GM13977 (cell line): ENCODE results near the gene TSBP1.
A peak's percentile ranks its signal among the peaks of the same experiment; 100 is the strongest.

Source experiments
- DNase-seq: peaks from one replicate; pipeline ENCODE4 v3.0.0; 2012; ENCODE audit warnings: low spot score
- CTCF ChIP-seq: IDR thresholded peaks from 2 replicates; pipeline ENCODE4 v1.5.1; 2012; ENCODE audit warnings: mild to moderate bottlenecking, control low read depth; ENCODE audit not compliant: insufficient read depth; ENCODE audit errors: extremely low read depth, missing control alignments
- in situ Hi-C: fragments of 300-500 bp; cut with MboI; formaldehyde crosslinking; loops from one replicate; pipeline ENCODE4 v1.12.0; 2022; ENCODE audit warnings: low sequenced_read_pairs, low pct_unique_long_range_greater_than_20kb, mixed read lengths, inconsistent platforms; ENCODE audit not compliant: unreplicated experiment

Gene TSBP1

GRCh38 chr6:32371803-32372202, at the start of gene TSBP1:
TSS of gene TSBP1 (minus strand) at chr6:32371903. CDS start at chr6:32371706, 197 bp downstream.
- DNase-seq = no peak
- in situ Hi-C loops = no loop called here
- no peak for TF ChIP-seq CTCF

- in situ Hi-C loops = loop anchor here (5.0 to 10.0 kb wide), 3 partner anchors 171 to 376 kb away; no protein-coding TSS in a partner anchor
- DNase-seq = no peak
- no peak for TF ChIP-seq CTCF
Measured at GRCh38 chr6:32416036-32416435, 44.3 kb upstream of the TSBP1 start.

- in situ Hi-C loops = loop anchor here (5.0 to 10.0 kb wide), 3 partner anchors 171 to 377 kb away; no protein-coding TSS in a partner anchor
- peak; percentile 90 for TF ChIP-seq CTCF
- DNase-seq = peak; percentile 53
Measured at GRCh38 chr6:32415521-32416019, 43.9 kb upstream of the TSBP1 start.

- DNase-seq = peak; percentile 73
- peak; percentile 92 for TF ChIP-seq CTCF
- in situ Hi-C loops = loop anchor here (10.0 kb wide), 1 partner anchor 169 kb away; no protein-coding TSS in a partner anchor
Measured at GRCh38 chr6:32413427-32414047, 41.8 kb upstream of the TSBP1 start.

- in situ Hi-C loops = loop anchor here (10.0 kb wide), 1 partner anchor 167 kb away; no protein-coding TSS in a partner anchor
- no peak for TF ChIP-seq CTCF
- DNase-seq = no peak
Measured at GRCh38 chr6:32411566-32412327, 40.0 kb upstream of the TSBP1 start.

GRCh38 chr6:32410906-32411305, 39.2 kb upstream of the TSBP1 start:
- no peak for DNase-seq
- no peak for TF ChIP-seq CTCF
- in situ Hi-C loops = loop anchor here (10.0 kb wide), 1 partner anchor 166 kb away; no protein-coding TSS in a partner anchor
